Naive thymus-derived CD8-positive, alpha-beta T cell (primary cell): ENCODE results near the gene SDR9C7. TPM values are rescaled to one million over a fixed set of nuclear protein-coding genes. Genes with fewer than 3 reads are reported as not detected.
"Not testable (repeated sequence)": the region's sequence is repeated elsewhere in the genome, so short reads cannot be mapped to it uniquely, and the experiment has no call there.

Experiments used
- ATAC-seq, 2 donors: fragments of 150-1000 bp; cut with Tn5 transposase in 1 of 2; sonication (Bioruptor Pico), chemical (Tn5 transposase) in 1 of 2; 1 replicate in 1 of 2; 2 replicates in 1 of 2; pipeline ENCODE4 v1.10.0; 2021; ENCODE audit warnings: mild to moderate bottlenecking in 2 of 2, moderate library complexity in 2 of 2
- POLR2A ChIA-PET: fragments of 350-600 bp; sonication (Branson Sonifier 250); formaldehyde crosslinking; loops from one replicate; lab custom pipeline; 2021; ENCODE audit warnings: antibody characterized with exemption; lab: Charles Lee
- DNase-seq, 10 donors: peaks; one replicate each; pipeline versions ENCODE4 v3.0.0 to v3.0.0-alpha.2; 2020 to 2022
- H3K27ac Mint-ChIP-seq, 10 donors: one replicate each; pipeline ENCODE4 v1.8.0; 2020 to 2022; ENCODE audit warnings: mild to moderate bottlenecking in 10 of 10, mixed read lengths in 10 of 10, moderate library complexity in 4 of 10, inconsistent platforms in 1 of 10
- H3K27me3 Mint-ChIP-seq, 5 donors: one replicate each; pipeline ENCODE4 v1.8.0; 2021 to 2022; ENCODE audit warnings: mixed read lengths in 5 of 5
- H3K36me3 Mint-ChIP-seq, 3 donors: one replicate each; pipeline ENCODE4 v1.8.0; 2020 to 2022; ENCODE audit warnings: mixed read lengths in 3 of 3, mild to moderate bottlenecking in 2 of 3, inconsistent platforms in 1 of 3
- H3K4me1 Mint-ChIP-seq, 4 donors: one replicate each; pipeline ENCODE4 v1.8.0; 2021 to 2022; ENCODE audit warnings: mixed read lengths in 4 of 4
- H3K4me3 Mint-ChIP-seq, 10 donors: one replicate each; pipeline ENCODE4 v1.8.0; 2020 to 2022; ENCODE audit warnings: mild to moderate bottlenecking in 10 of 10, mixed read lengths in 10 of 10, moderate library complexity in 6 of 10, inconsistent platforms in 1 of 10
- H3K9me3 Mint-ChIP-seq, 9 donors: one replicate each; pipeline ENCODE4 v1.8.0; 2020 to 2022; ENCODE audit warnings: mixed read lengths in 9 of 9, mild to moderate bottlenecking in 3 of 9, inconsistent platforms in 1 of 9, moderate library complexity in 1 of 9
- polyA plus RNA-seq, 3 donors: library from polyadenylated mRNA; unstranded; fragments of 300-500 nt; fragmentation: Illumina TruSeq; gene quantifications; one replicate each; pipeline ENCODE4 v1.2.3, GENCODE V29; 2021
- total RNA-seq, 8 experiments: library from RNA in 2 of 8; stranded (reverse) in 2 of 8; gene quantifications; one replicate each; pipeline ENCODE4 v1.2.3 and lab custom pipeline; 2021 to 2026

The SDR9C7 gene
- total and polyA plus RNA-seq, 5 experiments from 2014 or later, result not detected

DNA sequence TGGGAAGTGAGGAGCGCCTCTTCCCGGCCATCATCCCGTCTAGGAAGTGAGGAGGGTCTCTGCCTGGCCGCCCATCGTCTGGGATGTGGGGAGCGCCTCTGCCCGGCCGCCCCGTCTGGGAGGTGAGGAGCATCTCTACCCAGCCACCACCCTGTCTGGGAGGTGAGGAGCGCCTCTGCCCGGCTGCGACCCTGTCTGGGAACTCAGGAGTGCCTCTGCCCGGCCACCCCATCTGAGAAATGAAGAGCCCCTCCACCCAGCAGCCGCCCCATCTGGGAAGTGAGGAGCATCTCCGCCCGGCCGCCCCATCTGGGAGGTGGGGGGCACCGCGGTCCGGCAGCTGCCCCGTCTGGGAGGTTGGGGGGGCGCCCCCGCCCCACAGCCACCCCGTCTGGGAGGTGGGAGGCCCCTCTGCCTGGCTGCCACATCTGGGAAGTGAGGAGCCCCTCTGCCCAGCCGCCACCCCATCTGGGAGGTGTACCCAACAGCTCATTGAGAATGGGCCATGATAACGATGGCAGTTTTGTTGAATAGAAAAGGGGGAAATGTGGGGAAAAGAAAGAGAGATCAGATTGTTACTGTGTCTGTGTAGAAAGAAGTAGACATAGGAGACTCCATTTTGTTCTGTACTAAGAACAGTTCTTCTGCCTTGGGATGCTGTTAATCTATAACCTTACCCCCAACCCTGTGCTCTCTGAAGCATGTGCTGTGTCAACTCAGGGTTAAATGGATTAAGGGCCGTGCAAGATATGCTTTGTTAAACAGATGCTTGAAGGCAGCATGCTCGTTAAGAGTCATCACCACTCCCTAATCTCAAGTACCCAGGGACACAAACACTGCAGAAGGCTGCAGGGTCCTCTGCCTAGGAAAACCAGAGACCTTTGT is 54.7 kb downstream of the SDR9C7 start:
- peaks cover 0 to 23% (median 16%) of the 10 kb centered on the region in 3 donors for H3K36me3 Mint-ChIP-seq
- ATAC-seq, H3K27ac Mint-ChIP-seq, DNase-seq, H3K4me3 Mint-ChIP-seq, H3K4me1 Mint-ChIP-seq, POLR2A ChIA-PET: not testable (repeated sequence)
- H3K9me3 Mint-ChIP-seq, result peaks cover 0 to 35% (median 21%) of the 10 kb centered on the region in 9 donors
- peaks cover 4 to 16% (median 14%) of the 10 kb centered on the region in 5 donors for H3K27me3 Mint-ChIP-seq

DNA sequence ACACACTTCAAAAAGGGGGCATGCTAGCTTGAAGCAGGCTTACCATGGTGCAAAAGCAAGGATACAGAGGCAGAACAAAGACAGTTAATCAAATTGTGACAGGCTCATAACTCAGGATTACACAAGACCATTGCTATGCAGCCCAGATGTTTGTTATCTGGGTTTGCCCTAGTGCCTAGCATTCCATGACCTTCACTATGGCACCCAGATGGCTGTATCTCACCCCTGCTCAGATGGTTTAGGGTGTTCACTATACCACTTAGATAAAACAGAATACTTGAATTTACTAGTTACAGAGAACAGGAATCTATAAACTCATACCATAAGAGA is 56.2 kb downstream of the SDR9C7 start:
- DNase-seq (no peak), ATAC-seq (no peak)
- POLR2A ChIA-PET, result no interaction called here
- H3K27ac Mint-ChIP-seq, result no peak overlapping the region
- H3K9me3 Mint-ChIP-seq, result peaks cover 0 to 26% (median 12%) of the 10 kb centered on the region in 9 donors
- H3K36me3 Mint-ChIP-seq, result peaks cover 0 to 17% (median 13%) of the 10 kb centered on the region in 3 donors
- no peak overlapping the region for H3K4me3 Mint-ChIP-seq
- H3K27me3 Mint-ChIP-seq, result peaks cover 0 to 13% (median 8%) of the 10 kb centered on the region in 5 donors
- H3K4me1 Mint-ChIP-seq, result peaks cover 0 to 7% (median 1%) of the 10 kb centered on the region in 4 donors

DNA sequence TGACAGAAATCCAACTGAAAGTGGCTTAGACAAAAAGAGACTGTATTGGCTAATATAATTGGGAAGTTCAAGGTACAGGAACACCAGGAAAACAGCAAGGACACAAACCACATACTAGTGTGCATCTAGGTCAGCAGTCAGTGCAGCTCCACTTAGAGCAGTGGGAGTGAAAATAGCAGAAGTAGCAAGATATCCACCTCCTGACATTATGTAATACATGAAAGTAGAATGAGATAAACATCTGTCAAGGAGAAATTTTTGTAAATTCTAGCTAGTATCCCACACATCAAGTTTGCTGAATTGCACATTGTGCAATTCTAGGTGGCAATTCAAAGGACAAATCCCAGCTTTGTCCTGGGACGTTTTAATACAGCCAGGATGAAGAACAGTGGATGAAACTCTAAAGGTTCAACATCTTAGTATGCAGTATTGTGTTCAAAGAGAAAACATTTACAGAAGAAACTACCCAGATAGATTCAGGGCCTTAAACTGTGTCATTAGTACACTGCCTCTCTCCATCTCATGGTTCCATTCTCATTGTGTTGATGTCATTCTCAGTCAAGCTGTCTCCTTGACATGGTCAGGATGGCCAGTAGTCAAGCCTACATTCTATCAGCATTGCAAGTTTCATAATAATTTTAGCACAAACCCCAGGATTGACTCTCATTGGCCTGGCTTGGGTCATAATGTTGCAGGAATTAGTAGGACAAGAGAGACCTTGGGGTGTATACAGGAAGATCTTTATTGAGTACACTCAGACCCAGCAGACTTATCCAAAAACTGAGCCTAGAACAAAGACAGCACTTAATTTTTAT is 56.8 kb downstream of the SDR9C7 start:
- H3K27me3 Mint-ChIP-seq, result peaks cover 0 to 13% (median 8%) of the 10 kb centered on the region in 5 donors
- POLR2A ChIA-PET, result no interaction called here
- peaks cover 0 to 13% (median 9%) of the 10 kb centered on the region in 3 donors for H3K36me3 Mint-ChIP-seq
- ATAC-seq, result no peak
- no peak for DNase-seq
- no peak overlapping the region for H3K4me3 Mint-ChIP-seq
- H3K27ac Mint-ChIP-seq, result no peak overlapping the region
- H3K4me1 Mint-ChIP-seq, result peaks cover 0 to 7% (median 1%) of the 10 kb centered on the region in 4 donors
- peaks cover 0 to 20% (median 8%) of the 10 kb centered on the region in 9 donors for H3K9me3 Mint-ChIP-seq

DNA sequence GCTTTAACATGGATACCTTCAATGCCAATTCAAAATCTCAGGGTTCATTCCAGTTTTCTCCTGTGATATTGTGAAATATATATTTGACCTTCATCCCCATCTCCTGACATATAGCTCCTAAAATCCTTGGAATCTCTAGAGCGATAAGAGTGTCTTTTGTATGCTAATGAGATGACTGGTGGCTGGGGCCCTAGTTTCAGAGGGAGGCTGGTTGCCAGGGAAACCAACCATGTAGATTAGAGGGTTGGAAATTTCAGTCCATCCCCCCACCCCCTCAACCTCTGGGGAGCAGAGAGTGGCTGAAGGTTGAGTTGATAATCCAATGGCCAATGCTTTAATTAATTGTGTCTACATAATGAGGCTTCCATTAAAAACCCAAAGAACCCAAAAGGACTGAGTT is 59.4 kb downstream of the SDR9C7 start:
- H3K36me3 Mint-ChIP-seq, result peaks cover 0 to 3% (median 0%) of the 10 kb centered on the region in 3 donors
- POLR2A ChIA-PET, result no interaction called here
- H3K4me3 Mint-ChIP-seq, result no peak overlapping the region
- peaks cover 0 to 7% (median 0%) of the 10 kb centered on the region in 9 donors for H3K9me3 Mint-ChIP-seq
- H3K27ac Mint-ChIP-seq, result no peak overlapping the region
- peaks cover 0 to 11% (median 8%) of the 10 kb centered on the region in 5 donors for H3K27me3 Mint-ChIP-seq
- no peaks in the 10 kb centered on the region for H3K4me1 Mint-ChIP-seq
- DNase-seq (no peak), ATAC-seq (no peak)

DNA sequence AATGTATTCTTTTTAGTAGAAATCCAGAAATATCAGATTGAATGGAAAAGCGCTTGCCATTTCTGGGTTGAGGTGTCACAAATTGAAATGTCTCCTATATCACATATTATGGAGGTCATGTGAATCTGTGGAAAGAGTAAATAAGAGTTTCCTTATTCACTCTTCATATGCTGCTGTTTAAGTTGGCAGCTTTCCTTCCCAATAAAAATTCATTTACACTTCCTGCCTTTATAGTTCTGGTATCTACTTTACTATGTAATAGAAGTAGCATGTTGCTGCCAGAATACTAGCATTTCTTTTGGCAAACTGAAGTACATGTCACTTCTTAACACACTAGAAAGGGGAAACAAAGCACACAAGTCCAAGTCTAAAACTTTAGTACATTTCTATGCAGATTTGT is 60.8 kb downstream of the SDR9C7 start:
- no peak for DNase-seq
- H3K27me3 Mint-ChIP-seq, result peaks cover under 1 to 15% (median 8%) of the 10 kb centered on the region in 5 donors
- no peak overlapping the region for H3K27ac Mint-ChIP-seq
- H3K9me3 Mint-ChIP-seq, result peaks cover 0 to 6% (median 0%) of the 10 kb centered on the region in 9 donors
- no peak overlapping the region for H3K4me3 Mint-ChIP-seq
- POLR2A ChIA-PET, result no interaction called here
- H3K36me3 Mint-ChIP-seq, result peaks cover 0 to 4% (median 3%) of the 10 kb centered on the region in 3 donors
- ATAC-seq, result no peak
- no peaks in the 10 kb centered on the region for H3K4me1 Mint-ChIP-seq

Other genes with a start within 250 kb of the SDR9C7 start
- 100 to 1,000 TPM; 179 to 197 TPM for gene PTGES3, start 246.1 kb downstream of the SDR9C7 start, total RNA-seq
- 100 to 1,000 TPM; 229 to 236 (median 234) TPM for gene PTGES3, start 246.1 kb downstream of the SDR9C7 start, polyA plus RNA-seq
- gene NACA, start 209.1 kb downstream of the SDR9C7 start, total RNA-seq, result 1,000 to 10,000 TPM; 1,471 to 1,474 TPM
- gene NACA, start 209.1 kb downstream of the SDR9C7 start, polyA plus RNA-seq, result 1,000 to 10,000 TPM; 1,330 to 1,441 (median 1,344) TPM
- gene PRIM1, start 182.1 kb downstream of the SDR9C7 start, total RNA-seq, result 10 to 100 TPM; 26.3 to 26.7 TPM
- 10 to 100 TPM; 43.8 to 49.1 (median 45.8) TPM for gene PRIM1, start 182.1 kb downstream of the SDR9C7 start, polyA plus RNA-seq
- 1 to 10 TPM; 1.2 to 1.3 TPM for gene HSD17B6, start 171.1 kb downstream of the SDR9C7 start, total RNA-seq
- gene HSD17B6, start 171.1 kb downstream of the SDR9C7 start, polyA plus RNA-seq, result 1 to 10 TPM in 2 of 3 donors, under 1 TPM in 1; 0.71 to 1.3 (median 1.1) TPM
- gene RDH16, start 23.2 kb upstream of the SDR9C7 start, total RNA-seq, result 1 to 10 TPM; 1.6 to 1.7 TPM
- gene RDH16, start 23.2 kb upstream of the SDR9C7 start, polyA plus RNA-seq, result under 1 TPM in 1 of 3 donors, not detected in 2; 0.08 TPM
- 10 to 100 TPM; 10.6 to 11.2 TPM for gene ZBTB39, start 72.1 kb upstream of the SDR9C7 start, total RNA-seq
- gene ZBTB39, start 72.1 kb upstream of the SDR9C7 start, polyA plus RNA-seq, result 1 to 10 TPM; 1.7 to 2.8 (median 1.9) TPM
- gene TAC3, start 82.1 kb upstream of the SDR9C7 start, total RNA-seq, result not detected
- not detected for gene TAC3, start 82.1 kb upstream of the SDR9C7 start, polyA plus RNA-seq
- gene MYO1A, start 115.7 kb upstream of the SDR9C7 start, total RNA-seq, result 1 to 10 TPM in 1 of 2 experiments, under 1 TPM in 1; 0.39 to 1.1 TPM
- gene MYO1A, start 115.7 kb upstream of the SDR9C7 start, polyA plus RNA-seq, result under 1 TPM in 1 of 3 donors, not detected in 2; 0.05 TPM
- 10 to 100 TPM; 27.8 to 29.5 TPM for gene NEMP1, start 144.4 kb upstream of the SDR9C7 start, total RNA-seq
- 1 to 10 TPM; 2.6 to 5.5 (median 4.1) TPM for gene NEMP1, start 144.4 kb upstream of the SDR9C7 start, polyA plus RNA-seq
- 10 to 100 TPM; 16.0 to 19.2 TPM for gene NAB2, start 154.7 kb upstream of the SDR9C7 start, total RNA-seq
- 1 to 10 TPM; 1.2 to 4.0 (median 1.3) TPM for gene NAB2, start 154.7 kb upstream of the SDR9C7 start, polyA plus RNA-seq
- gene STAT6, start 177.0 kb upstream of the SDR9C7 start, total RNA-seq, result 100 to 1,000 TPM; 298 to 316 TPM
- 10 to 100 TPM; 80.2 to 97.1 (median 80.5) TPM for gene STAT6, start 177.0 kb upstream of the SDR9C7 start, polyA plus RNA-seq
- 1 to 10 TPM; 4.9 to 6.0 TPM for gene LRP1, start 194.1 kb upstream of the SDR9C7 start, total RNA-seq
- gene LRP1, start 194.1 kb upstream of the SDR9C7 start, polyA plus RNA-seq, result under 1 TPM in 2 of 3 donors, not detected in 1; 0.51 to 0.52 TPM
- not detected for gene LRP1-AS, start 213.2 kb upstream of the SDR9C7 start, total RNA-seq
- gene LRP1-AS, start 213.2 kb upstream of the SDR9C7 start, polyA plus RNA-seq, result not detected